Naive thymus-derived CD4-positive, alpha-beta T cell (primary cell): ENCODE results near the gene AP5S1. TPM values are rescaled to one million over a fixed set of nuclear protein-coding genes. Genes with fewer than 3 reads are reported as not detected.

ENCODE experiments used
- ATAC-seq: fragments of 150-1000 bp; cut with Tn5 transposase; 2 replicates; pipeline ENCODE4 v1.10.0; 2021; ENCODE audit warnings: mild to moderate bottlenecking, moderate library complexity
- CTCF ChIA-PET: fragments of 350-600 bp; sonication (Branson Sonifier 250); formaldehyde crosslinking; loops from one replicate; lab custom pipeline; 2021; ENCODE audit warnings: antibody characterized with exemption; lab: Charles Lee
- POLR2A ChIA-PET: fragments of 350-600 bp; sonication (Branson Sonifier 250); formaldehyde crosslinking; loops from one replicate; lab custom pipeline; 2021; ENCODE audit warnings: antibody characterized with exemption, inconsistent platforms; lab: Charles Lee
- DNase-seq, 9 donors: peaks; one replicate each; pipeline versions ENCODE4 v3.0.0 to v3.0.0-alpha.2; 2020 to 2022; ENCODE audit warnings: mixed read lengths in 1 of 9
- H3K27ac ChIP-seq: one replicate; pipeline ENCODE4 v1.7.0; 2013; ENCODE audit warnings: mild to moderate bottlenecking, low read depth, low read length, moderate library complexity
- H3K27me3 ChIP-seq, 2 donors: one replicate each; pipeline ENCODE4 v1.7.0; 2013; ENCODE audit warnings: low read length in 2 of 2, mild to moderate bottlenecking in 2 of 2, moderate library complexity in 2 of 2; ENCODE audit not compliant: control insufficient read depth in 2 of 2, insufficient read depth in 2 of 2
- H3K36me3 ChIP-seq, 3 experiments: 1 replicate in 2 of 3; 2 replicates in 1 of 3; pipeline ENCODE4 v1.7.0; 2013; ENCODE audit warnings: low read length in 3 of 3, mild to moderate bottlenecking in 3 of 3, moderate library complexity in 1 of 3; ENCODE audit not compliant: insufficient read depth in 3 of 3, control insufficient read depth in 2 of 3
- H3K4me1 ChIP-seq, 2 donors: one replicate each; pipeline ENCODE4 v1.7.0; 2013; ENCODE audit warnings: low read length in 2 of 2, mild to moderate bottlenecking in 2 of 2, moderate library complexity in 1 of 2; ENCODE audit not compliant: control insufficient read depth in 2 of 2, insufficient read depth in 2 of 2
- H3K4me3 ChIP-seq: 2 replicates; pipeline ENCODE4 v1.7.0; 2013; ENCODE audit warnings: mild to moderate bottlenecking, low read length
- H3K9me3 ChIP-seq, 3 experiments: 1 replicate in 2 of 3; 2 replicates in 1 of 3; pipeline ENCODE4 v1.7.0; 2013; ENCODE audit warnings: low read length in 3 of 3; ENCODE audit not compliant: control insufficient read depth in 2 of 3
- H3K27ac Mint-ChIP-seq, 9 donors: one replicate each; pipeline ENCODE4 v1.8.0; 2020 to 2022; ENCODE audit warnings: mixed read lengths in 9 of 9, mild to moderate bottlenecking in 8 of 9, moderate library complexity in 5 of 9, inconsistent platforms in 2 of 9
- H3K27me3 Mint-ChIP-seq, 5 donors: one replicate each; pipeline ENCODE4 v1.8.0; 2021 to 2022; ENCODE audit warnings: mixed read lengths in 5 of 5, mild to moderate bottlenecking in 1 of 5
- H3K36me3 Mint-ChIP-seq, 5 donors: one replicate each; pipeline ENCODE4 v1.8.0; 2020 to 2022; ENCODE audit warnings: mixed read lengths in 5 of 5, mild to moderate bottlenecking in 3 of 5, inconsistent platforms in 1 of 5
- H3K4me1 Mint-ChIP-seq, 7 donors: one replicate each; pipeline ENCODE4 v1.8.0; 2020 to 2022; ENCODE audit warnings: mixed read lengths in 7 of 7, mild to moderate bottlenecking in 3 of 7, inconsistent platforms in 1 of 7
- H3K4me3 Mint-ChIP-seq, 10 donors: one replicate each; pipeline ENCODE4 v1.8.0; 2020 to 2022; ENCODE audit warnings: mild to moderate bottlenecking in 10 of 10, mixed read lengths in 10 of 10, moderate library complexity in 6 of 10, inconsistent platforms in 2 of 10
- H3K9me3 Mint-ChIP-seq, 11 donors: one replicate each; pipeline ENCODE4 v1.8.0; 2020 to 2022; ENCODE audit warnings: mixed read lengths in 11 of 11, mild to moderate bottlenecking in 4 of 11, inconsistent platforms in 1 of 11, moderate library complexity in 1 of 11
- intact Hi-C, 2 donors: fragments of 100-400 bp; cut with micrococcal nuclease; formaldehyde crosslinking; loops; one replicate each; pipeline ENCODE4 v1.15.1; 2023
- polyA plus RNA-seq, 2 donors: library from polyadenylated mRNA; unstranded; fragments of 300-500 nt; fragmentation: Illumina TruSeq; gene quantifications; one replicate each; pipeline ENCODE4 v1.2.3, GENCODE V29; 2021
- total RNA-seq, 6 experiments: library from RNA in 5 of 6; stranded (reverse) in 5 of 6; gene quantifications; 1 replicate in 5 of 6; 2 replicates in 1 of 6; pipeline ENCODE4 v1.2.3 and lab custom pipeline; 2021 to 2026

Gene AP5S1
- total and polyA plus RNA-seq, 7 experiments from 2014 or later: 7.9 to 25.9 (median 12.3) TPM

DNA sequence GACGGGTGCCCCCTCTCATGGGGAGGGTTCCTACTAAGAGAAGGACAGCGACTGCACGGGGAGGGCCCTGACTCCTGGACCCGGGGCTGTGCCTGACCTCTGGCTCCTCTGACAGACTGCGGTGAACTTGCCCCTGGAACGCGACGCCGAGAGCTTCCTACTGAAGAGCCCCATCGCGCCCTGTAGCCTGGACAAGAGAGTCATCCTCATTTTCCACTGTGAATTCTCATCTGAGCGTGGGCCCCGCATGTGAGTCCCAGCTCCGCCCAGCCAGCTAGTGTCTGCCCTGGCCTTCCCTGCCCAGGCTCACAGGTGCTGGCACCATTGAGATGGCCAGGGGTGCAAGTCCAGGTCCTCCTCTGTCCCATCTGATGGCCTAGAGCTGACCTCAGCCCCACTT is 17.1 kb upstream of the AP5S1 start:
- Histone ChIP-seq H3K4me3 (no peak overlapping the region), H3K9me3 (no peaks in the 10 kb centered on the region), H3K27ac (peak overlapping the region; percentile 78), H3K36me3 (peaks cover 36 to 70% (median 43%) of the 10 kb centered on the region in 3 experiments), H3K27me3 (no peaks in the 10 kb centered on the region), H3K4me1 (peaks cover 54% of the 10 kb centered on the region in 2 donors)
- peak overlapping the region; percentile 78 to 98 (median 91) for H3K27ac Mint-ChIP-seq
- peak overlapping the region in 4 of 10 donors; percentile 0 to 46 (median 28) for H3K4me3 Mint-ChIP-seq
- no peaks in the 10 kb centered on the region for H3K27me3 Mint-ChIP-seq
- H3K9me3 Mint-ChIP-seq: no peaks in the 10 kb centered on the region
- H3K4me1 Mint-ChIP-seq: peaks cover 53 to 94% (median 72%) of the 10 kb centered on the region in 7 donors
- POLR2A ChIA-PET: interaction anchor here (1.0 kb wide), 1 partner anchor 8 kb away, joined by 3 read pairs; no protein-coding TSS in a partner anchor
- intact Hi-C loops: no loop called here
- ATAC-seq (no peak), DNase-seq (no peak)
- H3K36me3 Mint-ChIP-seq: peaks cover 14 to 67% (median 49%) of the 10 kb centered on the region in 5 donors
- CTCF ChIA-PET: no interaction called here

GRCh38 chr20:3803854-3804253 is 16.5 kb upstream of the AP5S1 start:
- no peak for DNase-seq
- peaks cover 36 to 65% (median 43%) of the 10 kb centered on the region in 3 experiments for H3K36me3 ChIP-seq
- no peaks in the 10 kb centered on the region for H3K27me3 Mint-ChIP-seq
- peaks cover 48 to 91% (median 70%) of the 10 kb centered on the region in 7 donors for H3K4me1 Mint-ChIP-seq
- peak overlapping the region; percentile 78 for H3K27ac ChIP-seq
- H3K4me3 Mint-ChIP-seq: peak overlapping the region in 6 of 10 donors; percentile 0 to 61 (median 34)
- H3K9me3 Mint-ChIP-seq: no peaks in the 10 kb centered on the region
- H3K9me3 ChIP-seq: no peaks in the 10 kb centered on the region
- H3K36me3 Mint-ChIP-seq: peaks cover 14 to 61% (median 48%) of the 10 kb centered on the region in 5 donors
- intact Hi-C loops: no loop called here
- H3K4me3 ChIP-seq: no peak overlapping the region
- no peaks in the 10 kb centered on the region for H3K27me3 ChIP-seq
- ATAC-seq: no peak
- H3K27ac Mint-ChIP-seq: peak overlapping the region; percentile 78 to 98 (median 91)
- H3K4me1 ChIP-seq: peaks cover 48 to 50% of the 10 kb centered on the region in 2 donors
- POLR2A ChIA-PET: interaction anchor here (1.6 kb wide), 1 partner anchor 10 kb away, joined by 10 read pairs; no protein-coding TSS in a partner anchor
- CTCF ChIA-PET: no interaction called here

DNA sequence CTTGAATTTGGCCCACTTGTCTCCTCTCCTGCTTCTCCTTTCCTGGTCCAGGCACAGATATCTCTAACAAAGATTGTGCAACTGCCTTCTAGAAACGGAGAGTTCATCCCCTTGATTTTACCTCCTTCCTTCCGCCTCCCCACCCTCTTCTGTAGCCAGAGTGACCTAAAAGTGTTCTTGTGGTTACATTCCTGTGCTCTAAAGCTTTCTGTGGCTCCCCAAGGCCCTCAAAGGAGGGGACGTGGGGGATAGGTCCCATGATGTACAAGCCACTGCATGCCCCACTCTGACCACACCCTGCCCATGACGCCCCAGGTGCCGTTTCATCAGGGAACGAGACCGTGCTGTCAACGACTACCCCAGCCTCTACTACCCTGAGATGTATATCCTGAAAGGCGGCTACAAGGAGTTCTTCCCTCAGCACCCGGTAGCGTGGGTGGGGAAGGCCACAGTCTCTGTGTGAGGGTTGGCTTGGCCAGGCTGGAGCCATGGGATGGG is 16.0 kb upstream of the AP5S1 start:
- Histone ChIP-seq H3K27ac (peak overlapping the region; percentile 78), H3K4me1 (peaks cover 44 to 45% of the 10 kb centered on the region in 2 donors), H3K9me3 (no peaks in the 10 kb centered on the region), H3K4me3 (no peak overlapping the region), H3K27me3 (no peaks in the 10 kb centered on the region), H3K36me3 (peaks cover 36 to 63% (median 43%) of the 10 kb centered on the region in 3 experiments)
- CTCF ChIA-PET: interaction anchor here (1.0 kb wide), 1 partner anchor 9 kb away, joined by 4 read pairs; no protein-coding TSS in a partner anchor
- no peak for DNase-seq
- H3K27ac Mint-ChIP-seq: peak overlapping the region; percentile 78 to 98 (median 91)
- H3K9me3 Mint-ChIP-seq: no peaks in the 10 kb centered on the region
- POLR2A ChIA-PET: interaction anchor here (1.6 kb wide), 1 partner anchor 9 kb away, joined by 10 read pairs; no protein-coding TSS in a partner anchor
- ATAC-seq: no peak
- peaks cover 46 to 87% (median 65%) of the 10 kb centered on the region in 7 donors for H3K4me1 Mint-ChIP-seq
- H3K36me3 Mint-ChIP-seq: peaks cover 14 to 59% (median 43%) of the 10 kb centered on the region in 5 donors
- peak overlapping the region in 2 of 10 donors; percentile 9 to 35 for H3K4me3 Mint-ChIP-seq
- no peaks in the 10 kb centered on the region for H3K27me3 Mint-ChIP-seq
- intact Hi-C loops: no loop called here

GRCh38 chr20:3804781-3805180 is 15.6 kb upstream of the AP5S1 start:
- Histone ChIP-seq H3K27me3 (no peaks in the 10 kb centered on the region), H3K9me3 (no peaks in the 10 kb centered on the region), H3K36me3 (peaks cover 36 to 63% (median 43%) of the 10 kb centered on the region in 3 experiments), H3K4me3 (no peak overlapping the region), H3K4me1 (peaks cover 41 to 43% of the 10 kb centered on the region in 2 donors), H3K27ac (peak overlapping the region; percentile 25)
- ATAC-seq (no peak), DNase-seq (no peak)
- H3K9me3 Mint-ChIP-seq: no peaks in the 10 kb centered on the region
- H3K27me3 Mint-ChIP-seq: no peaks in the 10 kb centered on the region
- H3K36me3 Mint-ChIP-seq: peaks cover 14 to 55% (median 40%) of the 10 kb centered on the region in 5 donors
- H3K4me1 Mint-ChIP-seq: peaks cover 46 to 85% (median 61%) of the 10 kb centered on the region in 7 donors
- CTCF ChIA-PET: interaction anchor here (0.5 to 1.0 kb wide), 2 partner anchors 9 to 48 kb away, joined by 3 to 4 read pairs; no protein-coding TSS in a partner anchor
- H3K4me3 Mint-ChIP-seq: no peak overlapping the region
- POLR2A ChIA-PET: interaction anchor here (1.6 kb wide), 1 partner anchor 9 kb away, joined by 10 read pairs; no protein-coding TSS in a partner anchor
- H3K27ac Mint-ChIP-seq: peak overlapping the region in 8 of 9 donors; percentile 61 to 98 (median 82)
- intact Hi-C loops: no loop called here

DNA sequence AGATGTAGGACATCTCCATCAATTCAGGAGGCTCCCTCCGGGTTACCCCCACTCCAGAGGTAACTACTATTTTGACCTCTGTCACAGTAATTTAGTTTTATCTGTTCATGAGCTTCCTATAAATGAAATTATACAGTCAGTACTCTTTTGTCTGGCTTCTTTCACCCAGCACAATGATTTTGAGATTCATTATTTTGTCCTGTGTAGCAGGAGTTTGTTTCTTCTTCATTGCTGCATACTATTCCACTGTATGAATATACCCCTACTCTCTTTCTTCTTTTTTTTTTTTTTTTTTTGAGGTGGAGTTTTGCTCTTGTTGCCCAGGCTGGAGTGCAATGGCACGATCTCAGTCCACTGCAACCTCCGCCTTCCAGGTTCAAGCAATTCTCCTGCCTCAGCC is 11.8 kb upstream of the AP5S1 start:
- Histone ChIP-seq H3K27ac (no peak overlapping the region), H3K4me3 (no peak overlapping the region), H3K4me1 (peaks cover 46 to 48% of the 10 kb centered on the region in 2 donors), H3K9me3 (no peaks in the 10 kb centered on the region), H3K36me3 (peaks cover 9 to 28% (median 9%) of the 10 kb centered on the region in 3 experiments), H3K27me3 (no peaks in the 10 kb centered on the region)
- ATAC-seq: no peak
- Mint-ChIP-seq H3K27ac (peak overlapping the region in 7 of 9 donors; percentile 41 to 91 (median 63)), H3K9me3 (no peaks in the 10 kb centered on the region), H3K27me3 (no peaks in the 10 kb centered on the region), H3K36me3 (peaks cover 7 to 40% (median 22%) of the 10 kb centered on the region in 5 donors), H3K4me3 (peak overlapping the region in 4 of 10 donors; percentile 16 to 58 (median 50)), H3K4me1 (peaks cover 59 to 83% (median 67%) of the 10 kb centered on the region in 7 donors)
- CTCF ChIA-PET: no interaction called here
- POLR2A ChIA-PET: interaction anchor here (1.3 kb wide), 1 partner anchor 41 kb away, joined by 7 read pairs; the partner anchor contains the start of gene ADISSP
- intact Hi-C loops: no loop called here
- no peak for DNase-seq

- intact Hi-C loops: loop anchor here (1.0 kb wide), 5 partner anchors 9 to 78 kb away; partner anchors contain the start of genes AP5S1 (in 2 of the 2), CDC25B (in 2 of the 2), CENPB (in 1 of the 2) and PANK2 (in 1 of the 2)
- ATAC-seq: peak; percentile 97
- no peaks in the 10 kb centered on the region for H3K9me3 ChIP-seq
- peak; percentile 79 to 96 (median 91) for DNase-seq
- Mint-ChIP-seq H3K9me3 (no peaks in the 10 kb centered on the region), H3K4me1 (peaks cover 56 to 80% (median 71%) of the 10 kb centered on the region in 7 donors), H3K27ac (peak overlapping the region; percentile 94 to 100 (median 98)), H3K36me3 (peaks cover 0 to 20% (median 0%) of the 10 kb centered on the region in 5 donors), H3K4me3 (peak overlapping the region; percentile 77 to 96 (median 90)), H3K27me3 (no peaks in the 10 kb centered on the region)
- POLR2A ChIA-PET: interaction anchor here (0.6 to 13.1 kb wide), 9 partner anchors 9 to 403 kb away, joined by 3 to 134 read pairs (median 3); partner anchors contain the start of genes ADISSP and CDC25B
- H3K27ac ChIP-seq: peak overlapping the region; percentile 84
- CTCF ChIA-PET: interaction anchor here (0.9 to 6.8 kb wide), 8 partner anchors 9 to 44 kb away, joined by 3 to 45 read pairs (median 5); partner anchors contain the start of genes ADISSP, AP5S1, CDC25B and CENPB
- H3K36me3 ChIP-seq: no peaks in the 10 kb centered on the region
- peaks cover 70% of the 10 kb centered on the region in 2 donors for H3K4me1 ChIP-seq
- H3K27me3 ChIP-seq: no peaks in the 10 kb centered on the region
- peak overlapping the region; percentile 62 for H3K4me3 ChIP-seq
Measured at GRCh38 chr20:3811467-3812258, 8.7 kb upstream of the AP5S1 start.
